Right atrium auricular region (tissue), 2 donors: ENCODE measurements around the gene FRMD6. TPM values are rescaled to one million over a fixed set of nuclear protein-coding genes. Genes with fewer than 3 reads are reported as not detected.

Source experiments
- DNase-seq: peaks from one replicate; pipeline ENCODE4 v3.0.0-alpha.2; 2019; ENCODE audit warnings: low spot score
- H3K27ac ChIP-seq, 2 donors: fragments of 200-600 bp; sonication (generic); 1 replicate in 1 of 2; 2 replicates in 1 of 2; pipeline ENCODE4 v1.5.1; 2016 to 2019
- H3K27me3 ChIP-seq, 2 donors: fragments of 200-600 bp; sonication (generic); one replicate each; pipeline versions ENCODE4 v1.5.1 to v1.6.0; 2017 to 2019
- H3K36me3 ChIP-seq: fragments of 200-600 bp; sonication (generic); one replicate; pipeline ENCODE4 v1.5.1; 2016
- H3K4me1 ChIP-seq, 2 donors: fragments of 200-600 bp; sonication (generic); one replicate each; pipeline versions ENCODE4 v1.5.1 to v1.6.0; 2017 to 2019
- H3K4me3 ChIP-seq, 2 donors: fragments of 200-600 bp; sonication (generic); 1 replicate in 1 of 2; 2 replicates in 1 of 2; pipeline ENCODE4 v1.5.1; 2017 to 2019; ENCODE audit warnings: mild to moderate bottlenecking in 1 of 2, moderate library complexity in 1 of 2
- H3K9me3 ChIP-seq, 2 donors: fragments of 200-600 bp; sonication (generic); one replicate each; pipeline ENCODE4 v1.5.1; 2019
- CTCF ChIP-seq, 2 donors: fragments of 200-600 bp; sonication (generic); IDR thresholded peaks; one replicate each; pipeline ENCODE4 v1.5.1; 2019; ENCODE audit warnings: antibody characterized with exemption in 2 of 2
- total RNA-seq, 2 donors: library from RNA; depleted of rRNA; stranded (reverse); fragments of >200 nt; gene quantifications; one replicate each; pipeline ENCODE4 v1.1.0, GENCODE V29; 2016

Gene FRMD6
- total RNA-seq, 2 donors from 2014 or later, result 7.2 to 7.9 TPM

GRCh38 chr14:51719955-51720354 lies 68.2 kb downstream of the FRMD6 start:
- DNase-seq, result no peak
- Histone ChIP-seq H3K27ac (no peak overlapping the region), H3K27me3 (no peaks in the 10 kb centered on the region), H3K36me3 (peaks cover 11% of the 10 kb centered on the region), H3K4me3 (no peak overlapping the region), H3K9me3 (no peaks in the 10 kb centered on the region), H3K4me1 (no peaks in the 10 kb centered on the region)
- TF ChIP-seq CTCF (IDR thresholded peaks at IDR 0.05), result no peak

DNA sequence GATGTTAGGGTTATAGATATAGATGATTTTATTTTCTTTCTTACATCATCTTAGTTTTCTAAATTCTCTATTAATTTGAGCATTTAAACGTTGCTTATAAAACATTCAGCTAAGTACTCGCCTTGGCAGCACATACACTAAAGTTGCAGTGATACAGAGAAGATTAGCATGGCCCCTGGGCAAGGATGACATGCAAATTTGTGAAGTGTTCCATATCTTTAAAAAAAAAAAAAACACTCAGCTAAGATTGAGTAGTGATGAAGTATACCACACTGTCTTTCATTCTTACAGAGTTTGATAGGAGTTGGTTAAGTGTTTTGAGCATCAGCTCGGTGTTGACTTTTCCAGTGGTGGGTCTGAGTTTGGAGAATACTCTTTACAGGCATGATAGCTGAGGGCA lies 72.3 kb downstream of the FRMD6 start:
- no peaks in the 10 kb centered on the region for H3K9me3 ChIP-seq
- DNase-seq, result no peak
- no peak for TF ChIP-seq CTCF (IDR thresholded peaks at IDR 0.05)

GRCh38 chr14:51724650-51725049 lies 72.9 kb downstream of the FRMD6 start:
- DNase-seq, result no peak
- Histone ChIP-seq H3K36me3 (peaks cover 18% of the 10 kb centered on the region), H3K4me1 (no peaks in the 10 kb centered on the region), H3K27me3 (no peaks in the 10 kb centered on the region), H3K9me3 (no peaks in the 10 kb centered on the region), H3K4me3 (no peak overlapping the region), H3K27ac (no peak overlapping the region)
- TF ChIP-seq CTCF (IDR thresholded peaks at IDR 0.05), result no peak

More for the DNA sequence above, 72.3 kb downstream of the FRMD6 start:
- no peak overlapping the region for H3K4me3 ChIP-seq
- H3K4me1 ChIP-seq, result no peaks in the 10 kb centered on the region
- no peaks in the 10 kb centered on the region for H3K27me3 ChIP-seq
- no peak overlapping the region for H3K27ac ChIP-seq
- peaks cover 18% of the 10 kb centered on the region for H3K36me3 ChIP-seq

GRCh38 chr14:51725061-51725460 lies 73.4 kb downstream of the FRMD6 start:
- peaks cover 18% of the 10 kb centered on the region for H3K36me3 ChIP-seq
- H3K9me3 ChIP-seq, result no peaks in the 10 kb centered on the region
- no peaks in the 10 kb centered on the region for H3K4me1 ChIP-seq
- no peak overlapping the region for H3K4me3 ChIP-seq
- no peak overlapping the region for H3K27ac ChIP-seq
- no peak for DNase-seq
- TF ChIP-seq CTCF (IDR thresholded peaks at IDR 0.05), result no peak
- H3K27me3 ChIP-seq, result no peaks in the 10 kb centered on the region

DNA sequence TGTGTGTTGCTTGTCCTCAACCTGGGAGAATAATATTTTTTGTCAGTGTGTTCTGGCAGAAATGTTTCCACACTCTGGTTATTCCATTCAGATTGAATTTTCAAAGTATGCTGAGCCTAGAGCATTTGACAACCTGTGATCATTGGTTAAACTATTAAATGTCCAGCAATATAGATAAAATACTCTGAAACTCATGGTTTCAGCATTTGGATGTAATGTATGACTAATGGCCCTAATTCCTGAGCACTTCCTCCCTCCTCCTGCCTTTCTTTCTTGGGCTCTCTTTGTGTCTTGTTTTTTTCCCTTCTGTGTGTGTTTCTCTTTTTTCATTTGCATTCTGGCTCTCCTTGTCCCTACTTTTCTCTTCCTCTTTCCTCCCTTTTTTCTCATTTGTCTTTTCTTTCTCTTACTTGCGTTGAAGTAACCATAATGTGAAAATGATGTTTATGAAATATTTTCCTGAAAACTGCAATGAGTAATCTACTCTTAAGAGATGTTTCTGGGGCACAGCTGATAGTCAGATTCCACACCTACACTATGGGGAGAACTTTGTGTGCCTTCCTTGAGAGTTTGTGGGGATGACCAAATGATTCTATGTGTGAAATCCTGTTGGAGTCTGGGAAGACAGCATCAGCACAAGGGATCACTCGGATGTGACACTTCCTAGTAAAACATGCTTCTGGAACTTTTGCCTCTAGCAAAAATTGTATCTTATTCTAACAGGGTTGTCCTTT lies 74.6 kb downstream of the FRMD6 start:
- DNase-seq, result no peak
- Histone ChIP-seq H3K4me1 (no peaks in the 10 kb centered on the region), H3K9me3 (no peaks in the 10 kb centered on the region), H3K4me3 (no peak overlapping the region), H3K36me3 (peaks cover 18% of the 10 kb centered on the region), H3K27ac (no peak overlapping the region), H3K27me3 (no peaks in the 10 kb centered on the region)
- no peak for TF ChIP-seq CTCF (IDR thresholded peaks at IDR 0.05)

GRCh38 chr14:51727526-51727925 lies 75.8 kb downstream of the FRMD6 start:
- Histone ChIP-seq H3K36me3 (peaks cover 18% of the 10 kb centered on the region), H3K27me3 (no peaks in the 10 kb centered on the region), H3K4me1 (no peaks in the 10 kb centered on the region), H3K9me3 (no peaks in the 10 kb centered on the region), H3K4me3 (no peak overlapping the region), H3K27ac (no peak overlapping the region)
- DNase-seq, result no peak
- TF ChIP-seq CTCF (IDR thresholded peaks at IDR 0.05), result no peak
